ENCODE data around the gene TBXAS1. TPM values are rescaled to one million over a fixed set of nuclear protein-coding genes. Genes with fewer than 3 reads are reported as not detected.

TBXAS1 gene
- total RNA-seq, 1 donor from 2014 or later, result 6.6 TPM

GRCh38 chr7:139941866-139942265, 112.8 kb downstream of the TBXAS1 start:
- DNase-seq (ENCODE audit: low spot score) (no peak), ATAC-seq (no peak)

- ATAC-seq (no peak), DNase-seq (ENCODE audit: low spot score) (no peak)
These were observed 113.6 kb downstream of the TBXAS1 start for GRCh38 chr7:139942636-139943035.

GRCh38 chr7:139943401-139943800, 114.3 kb downstream of the TBXAS1 start:
- DNase-seq (ENCODE audit: low spot score), result no peak
- no peak for ATAC-seq

- DNase-seq (ENCODE audit: low spot score) (no peak), ATAC-seq (no peak)
These were observed 115.2 kb downstream of the TBXAS1 start for GRCh38 chr7:139944248-139944647.

- DNase-seq (ENCODE audit: low spot score) (no peak), ATAC-seq (no peak)
These were observed 117.5 kb downstream of the TBXAS1 start for GRCh38 chr7:139946533-139946932.

GRCh38 chr7:139947021-139947420, 118.0 kb downstream of the TBXAS1 start:
- DNase-seq (ENCODE audit: low spot score) (no peak), ATAC-seq (no peak)

- DNase-seq (ENCODE audit: low spot score) (no peak), ATAC-seq (no peak)
These were observed 119.1 kb downstream of the TBXAS1 start for GRCh38 chr7:139948167-139948566.

GRCh38 chr7:139948587-139949335, 119.7 kb downstream of the TBXAS1 start:
- no peak for DNase-seq (ENCODE audit: low spot score)
- ATAC-seq, result no peak

- ATAC-seq (no peak), DNase-seq (ENCODE audit: low spot score) (no peak)
These were observed 120.6 kb downstream of the TBXAS1 start for GRCh38 chr7:139949629-139950028.

GRCh38 chr7:139950881-139951525, 121.9 kb downstream of the TBXAS1 start:
- DNase-seq (ENCODE audit: low spot score) (no peak), ATAC-seq (peak; percentile 33)

- no peak for DNase-seq (ENCODE audit: low spot score)
- no peak for ATAC-seq
These were observed 124.2 kb downstream of the TBXAS1 start for GRCh38 chr7:139953229-139953628.

- ATAC-seq (no peak), DNase-seq (ENCODE audit: low spot score) (no peak)
These were observed 126.2 kb downstream of the TBXAS1 start for GRCh38 chr7:139955109-139955820.

GRCh38 chr7:139958599-139959284, 129.7 kb downstream of the TBXAS1 start:
- no peak for DNase-seq (ENCODE audit: low spot score)
- ATAC-seq, result no peak

- ATAC-seq, result no peak
- DNase-seq (ENCODE audit: low spot score), result no peak
These were observed 130.2 kb downstream of the TBXAS1 start for GRCh38 chr7:139959285-139959628.

GRCh38 chr7:139959718-139960117, 130.7 kb downstream of the TBXAS1 start:
- ATAC-seq (no peak), DNase-seq (ENCODE audit: low spot score) (no peak)

- ATAC-seq (no peak), DNase-seq (ENCODE audit: low spot score) (no peak)
These were observed 131.1 kb downstream of the TBXAS1 start for GRCh38 chr7:139960157-139960556.

- ATAC-seq (no peak), DNase-seq (ENCODE audit: low spot score) (no peak)
These were observed 137.0 kb downstream of the TBXAS1 start for GRCh38 chr7:139965942-139966628.

GRCh38 chr7:139966949-139967348, 137.9 kb downstream of the TBXAS1 start:
- DNase-seq (ENCODE audit: low spot score) (no peak), ATAC-seq (no peak)

- DNase-seq (ENCODE audit: low spot score), result no peak
- ATAC-seq, result no peak
These were observed 139.9 kb downstream of the TBXAS1 start for GRCh38 chr7:139968931-139969330.

- DNase-seq (ENCODE audit: low spot score), result no peak
- ATAC-seq, result no peak
These were observed 143.0 kb downstream of the TBXAS1 start for GRCh38 chr7:139972029-139972428.
